ENCODE results near the gene PSMD1.

The PSMD1 gene

DNA sequence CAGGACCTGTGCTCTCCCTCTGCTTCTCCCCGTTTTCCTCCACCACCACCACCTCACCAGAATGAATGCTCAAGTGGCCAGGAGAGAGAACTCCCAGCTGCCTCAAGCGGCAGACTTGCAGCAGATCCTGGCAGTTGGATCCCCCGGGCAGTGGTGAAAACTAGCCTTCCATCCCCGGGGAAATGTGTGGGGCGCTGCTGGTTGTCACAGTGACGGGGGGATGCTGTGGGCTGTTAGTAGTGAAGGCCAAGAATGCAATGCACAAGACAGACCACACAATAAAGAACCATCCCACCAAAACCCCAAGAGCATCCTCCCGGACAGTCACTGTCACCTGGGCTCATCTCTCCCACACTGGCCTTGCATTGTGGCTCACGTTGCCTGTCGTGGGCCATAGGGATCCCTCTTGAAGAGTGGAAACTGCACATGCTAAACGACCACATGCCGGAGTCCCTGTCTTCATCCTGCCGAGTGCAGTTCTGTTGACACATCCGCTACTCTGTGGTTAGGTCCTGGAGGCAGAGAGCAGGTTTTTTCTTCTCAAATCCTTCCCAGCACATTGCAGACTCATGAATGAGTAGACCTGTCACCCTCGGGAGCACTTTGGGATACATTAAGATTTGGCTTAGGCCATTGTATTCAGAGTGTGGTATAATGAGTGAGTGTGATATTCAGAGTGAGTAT is 47.3 kb upstream of the PSMD1 start:
- no peaks in the 10 kb centered on the region for H3K36me3 ChIP-seq (ENCODE audit: control insufficient read depth, low read length)
- H3K27me3 ChIP-seq (ENCODE audit: control insufficient read depth, low read length) = peaks cover 8% of the 10 kb centered on the region
- no peak overlapping the region for H3K4me2 ChIP-seq (ENCODE audit: low read length)
- no peak overlapping the region for H3K27ac ChIP-seq (ENCODE audit: low read depth, low read length)
- H3F3A ChIP-seq (ENCODE audit: control insufficient read depth, insufficient read depth) = no peaks in the 10 kb centered on the region
- H3K4me3 ChIP-seq (ENCODE audit: low read length) = no peak overlapping the region
- TF ChIP-seq EZH2phosphoT487 (IDR thresholded peaks at IDR 0.05; ENCODE audit: borderline replicate concordance, low read length) = no peak
- TF ChIP-seq, protein P1, sequence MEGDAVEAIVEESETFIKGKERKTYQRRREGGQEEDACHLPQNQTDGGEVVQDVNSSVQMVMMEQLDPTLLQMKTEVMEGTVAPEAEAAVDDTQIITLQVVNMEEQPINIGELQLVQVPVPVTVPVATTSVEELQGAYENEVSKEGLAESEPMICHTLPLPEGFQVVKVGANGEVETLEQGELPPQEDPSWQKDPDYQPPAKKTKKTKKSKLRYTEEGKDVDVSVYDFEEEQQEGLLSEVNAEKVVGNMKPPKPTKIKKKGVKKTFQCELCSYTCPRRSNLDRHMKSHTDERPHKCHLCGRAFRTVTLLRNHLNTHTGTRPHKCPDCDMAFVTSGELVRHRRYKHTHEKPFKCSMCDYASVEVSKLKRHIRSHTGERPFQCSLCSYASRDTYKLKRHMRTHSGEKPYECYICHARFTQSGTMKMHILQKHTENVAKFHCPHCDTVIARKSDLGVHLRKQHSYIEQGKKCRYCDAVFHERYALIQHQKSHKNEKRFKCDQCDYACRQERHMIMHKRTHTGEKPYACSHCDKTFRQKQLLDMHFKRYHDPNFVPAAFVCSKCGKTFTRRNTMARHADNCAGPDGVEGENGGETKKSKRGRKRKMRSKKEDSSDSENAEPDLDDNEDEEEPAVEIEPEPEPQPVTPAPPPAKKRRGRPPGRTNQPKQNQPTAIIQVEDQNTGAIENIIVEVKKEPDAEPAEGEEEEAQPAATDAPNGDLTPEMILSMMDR (IDR thresholded peaks at IDR 0.05; ENCODE audit: low read depth, low read length, poor library complexity, severe bottlenecking) = no peak
- no peaks in the 10 kb centered on the region for H4K20me1 ChIP-seq (ENCODE audit: control insufficient read depth, insufficient read depth, low read depth, low read length)
- H3K9me2 ChIP-seq (replicated peaks; ENCODE audit: control insufficient read depth, low read length) = no peaks in the 10 kb centered on the region
- H3K79me2 ChIP-seq (ENCODE audit: control insufficient read depth, low read length) = no peaks in the 10 kb centered on the region
- peaks cover 9% of the 10 kb centered on the region for H3K9me3 ChIP-seq (ENCODE audit: control insufficient read depth, insufficient read depth, low read length)
- H3K4me1 ChIP-seq (ENCODE audit: control insufficient read depth, low read length) = no peaks in the 10 kb centered on the region

DNA sequence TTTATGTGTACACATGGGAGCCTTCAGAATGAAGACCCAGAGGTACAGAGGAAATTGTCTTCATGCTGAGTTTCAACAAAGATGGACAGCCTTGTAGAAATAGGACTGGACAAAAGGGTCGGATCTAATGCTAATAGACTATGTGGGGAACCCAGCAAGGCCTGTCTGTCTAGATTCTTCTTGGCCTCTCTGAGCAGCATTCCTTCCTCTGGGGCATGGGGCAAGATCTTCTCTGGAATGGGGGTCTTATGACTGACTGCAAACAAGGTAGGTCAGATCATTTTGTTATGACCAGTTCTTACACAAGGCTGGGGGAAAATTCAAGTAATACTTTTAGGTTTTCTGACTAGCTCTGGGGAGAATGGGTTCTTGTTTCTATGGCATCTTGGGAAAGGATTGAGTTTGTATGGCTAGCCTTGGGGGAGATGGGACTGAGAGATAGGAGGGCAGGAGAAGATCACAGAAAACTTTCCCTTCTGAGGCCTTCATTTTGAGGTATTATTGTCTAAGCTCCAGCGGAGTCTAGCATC is 46.4 kb upstream of the PSMD1 start:
- no peaks in the 10 kb centered on the region for H3K36me3 ChIP-seq (ENCODE audit: control insufficient read depth, low read length)
- no peak overlapping the region for H3K4me2 ChIP-seq (ENCODE audit: low read length)
- H4K20me1 ChIP-seq (ENCODE audit: control insufficient read depth, insufficient read depth, low read depth, low read length) = no peaks in the 10 kb centered on the region
- no peak overlapping the region for H3K4me3 ChIP-seq (ENCODE audit: low read length)
- no peaks in the 10 kb centered on the region for H3K79me2 ChIP-seq (ENCODE audit: control insufficient read depth, low read length)
- H3K27ac ChIP-seq (ENCODE audit: low read depth, low read length) = no peak overlapping the region
- H3K27me3 ChIP-seq (ENCODE audit: control insufficient read depth, low read length) = peaks cover 13% of the 10 kb centered on the region
- H3K9me3 ChIP-seq (ENCODE audit: control insufficient read depth, insufficient read depth, low read length) = peaks cover 2% of the 10 kb centered on the region
- no peak for TF ChIP-seq EZH2phosphoT487 (IDR thresholded peaks at IDR 0.05; ENCODE audit: borderline replicate concordance, low read length)
- TF ChIP-seq, protein P1 (IDR thresholded peaks at IDR 0.05; ENCODE audit: low read depth, low read length, poor library complexity, severe bottlenecking) = no peak
- no peaks in the 10 kb centered on the region for H3K9me2 ChIP-seq (replicated peaks; ENCODE audit: control insufficient read depth, low read length)
- H3F3A ChIP-seq (ENCODE audit: control insufficient read depth, insufficient read depth) = no peaks in the 10 kb centered on the region
- no peaks in the 10 kb centered on the region for H3K4me1 ChIP-seq (ENCODE audit: control insufficient read depth, low read length)

DNA sequence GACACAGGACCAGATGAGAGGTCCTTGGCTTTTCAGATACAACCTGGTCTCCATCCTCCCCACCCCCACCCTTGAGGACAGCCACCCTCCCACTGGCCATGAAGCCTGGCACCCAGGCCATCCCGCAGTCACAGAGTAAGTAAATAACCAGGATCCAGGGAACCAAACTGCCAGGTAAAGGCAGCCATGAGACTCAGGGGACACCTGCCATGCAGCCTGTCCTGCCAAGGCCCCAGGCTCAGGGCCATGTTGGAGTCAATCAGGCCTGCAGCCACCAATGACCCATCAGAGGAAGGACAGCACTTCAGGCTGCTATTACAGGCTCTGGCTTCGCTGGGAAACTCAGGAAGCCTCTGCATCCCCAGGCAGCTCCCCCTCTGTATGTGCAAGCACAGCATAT is 45.1 kb upstream of the PSMD1 start:
- TF ChIP-seq, protein P1 (IDR thresholded peaks at IDR 0.05; ENCODE audit: low read depth, low read length, poor library complexity, severe bottlenecking) = no peak
- no peak for TF ChIP-seq EZH2phosphoT487 (IDR thresholded peaks at IDR 0.05; ENCODE audit: borderline replicate concordance, low read length)
- Histone ChIP-seq H3K27ac (ENCODE audit: low read depth, low read length) (no peak overlapping the region), H3K27me3 (ENCODE audit: control insufficient read depth, low read length) (peaks cover 15% of the 10 kb centered on the region), H3F3A (ENCODE audit: control insufficient read depth, insufficient read depth) (no peaks in the 10 kb centered on the region), H3K9me3 (ENCODE audit: control insufficient read depth, insufficient read depth, low read length) (no peaks in the 10 kb centered on the region), H3K9me2 (replicated peaks; ENCODE audit: control insufficient read depth, low read length) (no peaks in the 10 kb centered on the region), H3K4me3 (ENCODE audit: low read length) (no peak overlapping the region), H3K4me2 (ENCODE audit: low read length) (no peak overlapping the region), H3K36me3 (ENCODE audit: control insufficient read depth, low read length) (no peaks in the 10 kb centered on the region), H3K79me2 (ENCODE audit: control insufficient read depth, low read length) (no peaks in the 10 kb centered on the region), H3K4me1 (ENCODE audit: control insufficient read depth, low read length) (no peaks in the 10 kb centered on the region), H4K20me1 (ENCODE audit: control insufficient read depth, insufficient read depth, low read depth, low read length) (no peaks in the 10 kb centered on the region)
